ENCODE data around the gene ANKRD16. TPM values are rescaled to one million over a fixed set of nuclear protein-coding genes. Genes with fewer than 3 reads are reported as not detected.

ANKRD16 gene
- total and polyA plus RNA-seq, 2 experiments from 2014 or later = 6.4 to 16.1 TPM

GRCh38 chr10:5888843-5889623 is 660 bp downstream of the ANKRD16 start:
- peak overlapping the region; percentile 90 for H3K4me3 ChIP-seq
- peaks cover 7% of the 10 kb centered on the region for H3K27me3 Mint-ChIP-seq (ENCODE audit: insufficient read depth, low read depth, poor library complexity)
- H2AFZ ChIP-seq = peak overlapping the region; percentile 94
- H3K36me3 ChIP-seq (ENCODE audit: insufficient read depth) = peaks cover 13% of the 10 kb centered on the region
- H3F3A ChIP-seq (replicated peaks; ENCODE audit: low read depth) = peaks cover 3% of the 10 kb centered on the region; the same call in 1 of the 2 replicates
- peaks cover 30% of the 10 kb centered on the region for H3K4me1 Mint-ChIP-seq
- H3K36me3 Mint-ChIP-seq (ENCODE audit: low read depth) = peaks cover 39% of the 10 kb centered on the region
- DNase-seq (ENCODE audit: low spot score) (peak; percentile 70), ATAC-seq (peak; percentile 71)
- H4K20me1 ChIP-seq (replicated peaks; ENCODE audit: insufficient read depth) = peaks cover 40% of the 10 kb centered on the region
- peaks cover 53% of the 10 kb centered on the region for H3K79me2 ChIP-seq (replicated peaks; ENCODE audit: insufficient read depth)
- peaks cover 13% of the 10 kb centered on the region for H3K4me1 ChIP-seq (ENCODE audit: insufficient read depth)
- TF ChIP-seq POLR2AphosphoS5 (IDR thresholded peaks at IDR 0.05; ENCODE audit: low read depth) (peak; percentile 67; the same call in 1 of the 2 replicates), ETS1 (IDR thresholded peaks at IDR 0.05) (no peak), EZH2 (IDR thresholded peaks at IDR 0.05; ENCODE audit: low read depth, unreplicated experiment) (no peak), ZNF462 (CRISPR knock-in tag; IDR thresholded peaks at IDR 0.05) (no peak)
- TF ChIP-seq, protein P1, sequence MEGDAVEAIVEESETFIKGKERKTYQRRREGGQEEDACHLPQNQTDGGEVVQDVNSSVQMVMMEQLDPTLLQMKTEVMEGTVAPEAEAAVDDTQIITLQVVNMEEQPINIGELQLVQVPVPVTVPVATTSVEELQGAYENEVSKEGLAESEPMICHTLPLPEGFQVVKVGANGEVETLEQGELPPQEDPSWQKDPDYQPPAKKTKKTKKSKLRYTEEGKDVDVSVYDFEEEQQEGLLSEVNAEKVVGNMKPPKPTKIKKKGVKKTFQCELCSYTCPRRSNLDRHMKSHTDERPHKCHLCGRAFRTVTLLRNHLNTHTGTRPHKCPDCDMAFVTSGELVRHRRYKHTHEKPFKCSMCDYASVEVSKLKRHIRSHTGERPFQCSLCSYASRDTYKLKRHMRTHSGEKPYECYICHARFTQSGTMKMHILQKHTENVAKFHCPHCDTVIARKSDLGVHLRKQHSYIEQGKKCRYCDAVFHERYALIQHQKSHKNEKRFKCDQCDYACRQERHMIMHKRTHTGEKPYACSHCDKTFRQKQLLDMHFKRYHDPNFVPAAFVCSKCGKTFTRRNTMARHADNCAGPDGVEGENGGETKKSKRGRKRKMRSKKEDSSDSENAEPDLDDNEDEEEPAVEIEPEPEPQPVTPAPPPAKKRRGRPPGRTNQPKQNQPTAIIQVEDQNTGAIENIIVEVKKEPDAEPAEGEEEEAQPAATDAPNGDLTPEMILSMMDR (conservative IDR thresholded peaks at IDR 0.05; ENCODE audit: low read depth in 2 of 2) = no peak
- H3K9me3 Mint-ChIP-seq = no peaks in the 10 kb centered on the region
- H3K27ac Mint-ChIP-seq = peak overlapping the region; percentile 52; the same call in 1 of the 2 replicates
- H3K9me2 ChIP-seq (ENCODE audit: insufficient read depth) = no peaks in the 10 kb centered on the region
- H3K27ac ChIP-seq (ENCODE audit: low read depth) = no peak overlapping the region
- H3K27me3 ChIP-seq (ENCODE audit: insufficient read depth) = no peaks in the 10 kb centered on the region
- H3K4me2 ChIP-seq = peak overlapping the region; percentile 98
- H3K4me3 Mint-ChIP-seq = peak overlapping the region; percentile 96

Measured in GM23338 (cell line).